Mesenchymal stem cell (in vitro differentiated cells and primary cell): ENCODE data around the gene LRCOL1.

ENCODE experiments used
- DNase-seq: peaks from one replicate; pipeline ENCODE4 v3.0.0-alpha.2; 2013
- H2AFZ ChIP-seq: one replicate; pipeline ENCODE4 v1.6.1; 2013; ENCODE audit warnings: low read depth, mild to moderate bottlenecking, control low read depth, inconsistent platforms, low read length, moderate library complexity
- H2AK5ac ChIP-seq: 2 replicates; pipeline ENCODE4 v1.6.1; 2013; ENCODE audit warnings: low read length, moderate library complexity, mild to moderate bottlenecking, inconsistent platforms; ENCODE audit not compliant: severe bottlenecking
- H2BK120ac ChIP-seq: one replicate; pipeline ENCODE4 v1.6.1; 2013; ENCODE audit warnings: low read depth, mild to moderate bottlenecking, inconsistent platforms, low read length, moderate library complexity
- H2BK12ac ChIP-seq, 2 experiments: one replicate each; pipeline ENCODE4 v1.6.1; 2013; ENCODE audit warnings: inconsistent platforms in 2 of 2, low read length in 2 of 2, mild to moderate bottlenecking in 2 of 2, moderate library complexity in 2 of 2, control low read depth in 1 of 2
- H2BK15ac ChIP-seq: one replicate; pipeline ENCODE4 v1.6.1; 2013; ENCODE audit warnings: mild to moderate bottlenecking, low read depth, inconsistent platforms; ENCODE audit not compliant: poor library complexity, severe bottlenecking
- H2BK5ac ChIP-seq: 2 replicates; pipeline ENCODE4 v1.6.1; 2013; ENCODE audit warnings: low read depth, mild to moderate bottlenecking, low read length, control low read depth, inconsistent platforms; ENCODE audit not compliant: poor library complexity, severe bottlenecking
- H3K14ac ChIP-seq, 2 experiments: one replicate each; pipeline ENCODE4 v1.6.1; 2013; ENCODE audit warnings: inconsistent platforms in 2 of 2, low read length in 2 of 2, control low read depth in 1 of 2, mild to moderate bottlenecking in 1 of 2, moderate library complexity in 1 of 2
- H3K18ac ChIP-seq, 2 experiments: one replicate each; pipeline ENCODE4 v1.6.1; 2013; ENCODE audit warnings: inconsistent platforms in 2 of 2, low read length in 2 of 2, control low read depth in 1 of 2, low read depth in 1 of 2, mild to moderate bottlenecking in 1 of 2
- H3K23ac ChIP-seq, 2 experiments: one replicate each; pipeline ENCODE4 v1.6.1; 2013; ENCODE audit warnings: inconsistent platforms in 2 of 2, low read length in 2 of 2, mild to moderate bottlenecking in 2 of 2, moderate library complexity in 2 of 2, control low read depth in 1 of 2
- H3K27ac ChIP-seq: 2 replicates; pipeline ENCODE4 v1.5.1; 2013; ENCODE audit warnings: mild to moderate bottlenecking, moderate library complexity, low read length, control low read depth, inconsistent platforms; ENCODE audit not compliant: poor library complexity, severe bottlenecking
- H3K27me3 ChIP-seq, 2 experiments: 2 replicates each; pipeline versions ENCODE4 v1.6.1 to v1.7.0; 2013; ENCODE audit warnings: low read length in 2 of 2, mild to moderate bottlenecking in 2 of 2, moderate library complexity in 2 of 2, control low read depth in 1 of 2, inconsistent platforms in 1 of 2; ENCODE audit not compliant: control insufficient read depth in 1 of 2, insufficient read depth in 1 of 2
- H3K36me3 ChIP-seq, 2 experiments: 2 replicates each; pipeline versions ENCODE4 v1.6.1 to v1.7.0; 2013; ENCODE audit warnings: low read length in 2 of 2, control low read depth in 1 of 2, inconsistent platforms in 1 of 2, low read depth in 1 of 2, mild to moderate bottlenecking in 1 of 2; ENCODE audit not compliant: insufficient read depth in 2 of 2, control insufficient read depth in 1 of 2
- H3K4ac ChIP-seq, 2 experiments: one replicate each; pipeline ENCODE4 v1.6.1; 2013; ENCODE audit warnings: inconsistent platforms in 2 of 2, low read length in 2 of 2, mild to moderate bottlenecking in 2 of 2, moderate library complexity in 2 of 2, control low read depth in 1 of 2, low read depth in 1 of 2
- H3K4me1 ChIP-seq: 2 replicates; pipeline ENCODE4 v1.6.1; 2013; ENCODE audit warnings: low read depth, low read length, control low read depth; ENCODE audit not compliant: control insufficient read depth, insufficient read depth
- H3K4me2 ChIP-seq: 2 replicates; pipeline ENCODE4 v1.6.1; 2013; ENCODE audit warnings: low read length, mild to moderate bottlenecking, inconsistent platforms; ENCODE audit not compliant: poor library complexity, severe bottlenecking
- H3K4me3 ChIP-seq, 2 experiments: 2 replicates each; pipeline versions ENCODE4 v1.5.1 to v1.7.0; 2013; ENCODE audit warnings: low read length in 2 of 2, mild to moderate bottlenecking in 2 of 2, control low read depth in 1 of 2, low read depth in 1 of 2; ENCODE audit not compliant: insufficient read depth in 1 of 2
- H3K79me1 ChIP-seq: replicated peaks from 2 replicates; pipeline ENCODE4 v1.6.1; 2013; ENCODE audit warnings: mild to moderate bottlenecking, control low read depth, low read length, inconsistent platforms; ENCODE audit not compliant: poor library complexity, severe bottlenecking
- H3K9ac ChIP-seq: 2 replicates; pipeline ENCODE4 v1.7.0; 2013; ENCODE audit warnings: mild to moderate bottlenecking, low read length, moderate library complexity
- H3K9me3 ChIP-seq: 2 replicates; pipeline ENCODE4 v1.7.0; 2013; ENCODE audit warnings: mild to moderate bottlenecking, low read length; ENCODE audit not compliant: control insufficient read depth
- H4K8ac ChIP-seq: one replicate; pipeline ENCODE4 v1.6.1; 2013; ENCODE audit warnings: inconsistent platforms, mild to moderate bottlenecking, low read length, moderate library complexity
- H4K91ac ChIP-seq: one replicate; pipeline ENCODE4 v1.6.1; 2013; ENCODE audit warnings: mild to moderate bottlenecking, low read length, inconsistent platforms
- WGBS: methylation state at CpG from one replicate; pipeline ENCODE4 v1.1.7; 2013; ENCODE audit warnings: mixed read lengths; 5-methylcytosine and 5-hydroxymethylcytosine counted together

Gene LRCOL1

GRCh38 chr12:132630672-132631071 is 20.3 kb upstream of the LRCOL1 start:
- H4K8ac ChIP-seq = no peak overlapping the region
- no peak overlapping the region for H3K4me3 ChIP-seq
- H2BK12ac ChIP-seq = no peak overlapping the region
- peaks cover 49 to 66% of the 10 kb centered on the region in 2 experiments for H3K36me3 ChIP-seq
- no peak overlapping the region for H2AFZ ChIP-seq
- H4K91ac ChIP-seq = no peak overlapping the region
- DNase-seq = no peak
- no peak overlapping the region for H3K18ac ChIP-seq
- H3K79me1 ChIP-seq = no peaks in the 10 kb centered on the region
- no peak overlapping the region for H3K4me2 ChIP-seq
- no peak overlapping the region for H2BK120ac ChIP-seq
- peaks cover 2% of the 10 kb centered on the region for H3K4me1 ChIP-seq
- no peak overlapping the region for H3K27ac ChIP-seq
- H3K9ac ChIP-seq = no peak overlapping the region
- no peak overlapping the region for H2BK15ac ChIP-seq
- WGBS = 94% methylated on average over 6 of the region's 6 CpGs
- no peaks in the 10 kb centered on the region for H3K9me3 ChIP-seq
- H3K23ac ChIP-seq = no peak overlapping the region
- no peak overlapping the region for H3K14ac ChIP-seq
- no peaks in the 10 kb centered on the region for H3K27me3 ChIP-seq
- no peak overlapping the region for H2AK5ac ChIP-seq
- no peak overlapping the region for H2BK5ac ChIP-seq
- no peak overlapping the region for H3K4ac ChIP-seq

GRCh38 chr12:132629330-132629729 is 18.9 kb upstream of the LRCOL1 start:
- Histone ChIP-seq H2AFZ (no peak overlapping the region), H4K91ac (no peak overlapping the region), H3K4me2 (no peak overlapping the region), H3K9me3 (no peaks in the 10 kb centered on the region), H3K4ac (no peak overlapping the region), H3K9ac (no peak overlapping the region), H2BK12ac (no peak overlapping the region), H2AK5ac (no peak overlapping the region), H3K18ac (no peak overlapping the region), H3K27me3 (no peaks in the 10 kb centered on the region), H3K4me1 (peaks cover 9% of the 10 kb centered on the region), H3K4me3 (no peak overlapping the region), H4K8ac (no peak overlapping the region), H2BK15ac (no peak overlapping the region), H3K27ac (no peak overlapping the region), H2BK5ac (no peak overlapping the region), H2BK120ac (no peak overlapping the region), H3K14ac (no peak overlapping the region), H3K79me1 (no peaks in the 10 kb centered on the region), H3K23ac (no peak overlapping the region), H3K36me3 (peaks cover 49 to 64% of the 10 kb centered on the region in 2 experiments)
- no peak for DNase-seq
- WGBS = over 99% methylated on average over 5 of the region's 6 CpGs

- Histone ChIP-seq H2BK12ac (no peak overlapping the region), H3K14ac (no peak overlapping the region), H3K9me3 (no peaks in the 10 kb centered on the region), H3K9ac (no peak overlapping the region), H4K8ac (no peak overlapping the region), H4K91ac (no peak overlapping the region), H3K4me1 (peaks cover 19% of the 10 kb centered on the region), H3K18ac (no peak overlapping the region), H2BK15ac (no peak overlapping the region), H3K27me3 (peaks cover 0 to 8% of the 10 kb centered on the region in 2 experiments), H3K4me3 (no peak overlapping the region), H3K4ac (no peak overlapping the region), H3K27ac (no peak overlapping the region), H3K23ac (no peak overlapping the region), H2AK5ac (no peak overlapping the region), H2BK120ac (no peak overlapping the region), H3K79me1 (no peaks in the 10 kb centered on the region), H2AFZ (no peak overlapping the region), H3K36me3 (peaks cover 37 to 38% of the 10 kb centered on the region in 2 experiments), H2BK5ac (no peak overlapping the region), H3K4me2 (no peak overlapping the region)
- DNase-seq = no peak
- WGBS = 97% methylated on average over 24 of the region's 24 CpGs
These were observed 15.5 kb upstream of the LRCOL1 start for GRCh38 chr12:132625731-132626430.

GRCh38 chr12:132624910-132625630 is 14.7 kb upstream of the LRCOL1 start:
- Histone ChIP-seq H3K27me3 (peaks cover 5 to 15% of the 10 kb centered on the region in 2 experiments), H3K9me3 (no peaks in the 10 kb centered on the region), H3K9ac (no peak overlapping the region), H2BK12ac (no peak overlapping the region), H2BK5ac (no peak overlapping the region), H2BK120ac (no peak overlapping the region), H4K91ac (no peak overlapping the region), H4K8ac (no peak overlapping the region), H3K23ac (no peak overlapping the region), H2AFZ (no peak overlapping the region), H3K4me2 (no peak overlapping the region), H2AK5ac (no peak overlapping the region), H3K79me1 (no peaks in the 10 kb centered on the region), H3K18ac (no peak overlapping the region), H3K36me3 (peaks cover 32 to 37% of the 10 kb centered on the region in 2 experiments), H3K4me3 (no peak overlapping the region), H3K27ac (no peak overlapping the region), H2BK15ac (no peak overlapping the region), H3K4ac (no peak overlapping the region), H3K14ac (no peak overlapping the region), H3K4me1 (peaks cover 19% of the 10 kb centered on the region)
- WGBS = 97% methylated on average over 32 of the region's 32 CpGs
- DNase-seq = no peak
